ENCODE results near the gene FAM72A. TPM values are rescaled to one million over a fixed set of nuclear protein-coding genes. Genes with fewer than 3 reads are reported as not detected.

FAM72A gene
- total and polyA plus RNA-seq, 7 donors = 0.71 to 4.9 (median 0.94) TPM; not detected in 1

GRCh38 chr1:206143537-206144172 is 59.0 kb downstream of the FAM72A start:
- Histone ChIP-seq H3K4me1 (no peaks in the 10 kb centered on the region), H3K27ac (no peak overlapping the region), H3K9me3 (no peaks in the 10 kb centered on the region), H3K27me3 (no peaks in the 10 kb centered on the region), H3K36me3 (no peaks in the 10 kb centered on the region), H3K4me3 (no peak overlapping the region)
- intact Hi-C loops (cut with DNase I) = no loop called here
- 92% methylated on average over 15 of the region's 15 CpGs for WGBS, 2 donors
- no peak for TF ChIP-seq POLR2AphosphoS5 (IDR thresholded peaks at IDR 0.05)
- TF ChIP-seq CTCF (IDR thresholded peaks at IDR 0.05) = no peak
- TF ChIP-seq POLR2A (IDR thresholded peaks at IDR 0.05) = no peak
- TF ChIP-seq EP300 (IDR thresholded peaks at IDR 0.05) = no peak
- no peak for DNase-seq

- H3K27ac ChIP-seq = no peak overlapping the region
- DNase-seq = no peak
- H3K4me3 ChIP-seq = no peak overlapping the region
- no peaks in the 10 kb centered on the region for H3K9me3 ChIP-seq
- TF ChIP-seq EP300 (IDR thresholded peaks at IDR 0.05) (no peak), POLR2AphosphoS5 (IDR thresholded peaks at IDR 0.05) (no peak), CTCF (IDR thresholded peaks at IDR 0.05) (no peak)
- H3K4me1 ChIP-seq = no peaks in the 10 kb centered on the region
- no peaks in the 10 kb centered on the region for H3K36me3 ChIP-seq
- H3K27me3 ChIP-seq = no peaks in the 10 kb centered on the region
- intact Hi-C loops (cut with DNase I) = no loop called here
- WGBS, 2 donors = 66 to 78% methylated on average over 2 of the region's 2 CpGs
Observed at GRCh38 chr1:206142770-206143169, 59.9 kb downstream of the FAM72A start.

- no peak for TF ChIP-seq POLR2A (IDR thresholded peaks at IDR 0.05)
- TF ChIP-seq EP300 (IDR thresholded peaks at IDR 0.05) = no peak
- no peak for TF ChIP-seq POLR2AphosphoS5 (IDR thresholded peaks at IDR 0.05)
- TF ChIP-seq CTCF (IDR thresholded peaks at IDR 0.05) = no peak
- no peak overlapping the region for H3K4me3 ChIP-seq
- H3K36me3 ChIP-seq = no peaks in the 10 kb centered on the region
- H3K9me3 ChIP-seq = no peaks in the 10 kb centered on the region
- intact Hi-C loops (cut with DNase I) = no loop called here
- 76 to 82% methylated on average over 3 of the region's 3 CpGs for WGBS, 2 donors
- H3K27ac ChIP-seq = no peak overlapping the region
- DNase-seq = no peak
- H3K27me3 ChIP-seq = no peaks in the 10 kb centered on the region
- no peaks in the 10 kb centered on the region for H3K4me1 ChIP-seq
Observed at GRCh38 chr1:206142011-206142410, 60.6 kb downstream of the FAM72A start.

GRCh38 chr1:206136241-206136640 is 66.4 kb downstream of the FAM72A start:
- TF ChIP-seq CTCF (IDR thresholded peaks at IDR 0.05) = no peak
- TF ChIP-seq EP300 (IDR thresholded peaks at IDR 0.05) = no peak
- TF ChIP-seq POLR2AphosphoS5 (IDR thresholded peaks at IDR 0.05) = no peak
- TF ChIP-seq POLR2A (IDR thresholded peaks at IDR 0.05) = no peak
- no peak overlapping the region for H3K4me3 ChIP-seq
- no peak for DNase-seq
- H3K27ac ChIP-seq = no peak overlapping the region
- H3K27me3 ChIP-seq = no peaks in the 10 kb centered on the region
- H3K9me3 ChIP-seq = no peaks in the 10 kb centered on the region
- 15 to 41% methylated on average over 2 of the region's 2 CpGs for WGBS, 2 donors
- no peaks in the 10 kb centered on the region for H3K4me1 ChIP-seq
- intact Hi-C loops (cut with DNase I) = no loop called here
- H3K36me3 ChIP-seq = no peaks in the 10 kb centered on the region

Other genes with a start within 250 kb of the FAM72A start
- gene RAB7B, start 199.4 kb downstream of the FAM72A start, total RNA-seq = 1 to 10 TPM in 3 of 4 donors, under 1 TPM in 1; 0.27 to 5.3 (median 2.0) TPM
- gene RAB7B, start 199.4 kb downstream of the FAM72A start, polyA plus RNA-seq = 1 to 10 TPM in 2 of 3 donors, under 1 TPM in 1; 0.69 to 2.1 (median 1.2) TPM
- not detected for gene CTSE, start 178.9 kb downstream of the FAM72A start, total RNA-seq
- gene CTSE, start 178.9 kb downstream of the FAM72A start, polyA plus RNA-seq = 1 to 10 TPM; 4.4 to 9.0 (median 8.6) TPM
- gene RHEX, start 149.7 kb downstream of the FAM72A start, total RNA-seq = 1 to 10 TPM in 1 of 4 donors, not detected in 3; 3.6 TPM
- 1 to 10 TPM in 1 of 3 donors, under 1 TPM in 1, not detected in 1; 0.54 to 2.4 TPM for gene RHEX, start 149.7 kb downstream of the FAM72A start, polyA plus RNA-seq
- under 1 TPM in 1 of 4 donors, not detected in 3; 0.36 TPM for gene AVPR1B, start 85.5 kb downstream of the FAM72A start, total RNA-seq
- gene AVPR1B, start 85.5 kb downstream of the FAM72A start, polyA plus RNA-seq = under 1 TPM in 1 of 3 donors, not detected in 2; 0.23 TPM
- 10 to 100 TPM; 27.8 to 60.4 (median 32.5) TPM for gene SRGAP2, start 702 bp upstream of the FAM72A start, total RNA-seq
- 10 to 100 TPM in 1 of 3 donors, 1 to 10 TPM in 2; 1.6 to 17.0 (median 3.6) TPM for gene SRGAP2, start 702 bp upstream of the FAM72A start, polyA plus RNA-seq